ENCODE data around the gene KRT85. TPM values are rescaled to one million over a fixed set of nuclear protein-coding genes. Genes with fewer than 3 reads are reported as not detected.

Gene KRT85
- total and polyA plus RNA-seq, 7 donors, result not detected

- WGBS, 3 donors, result 27 to 30% (median 27%) methylated on average over 14 to 15 of the region's 15 CpGs
- intact Hi-C loops (cut with DNase I), result no loop called here
- Histone ChIP-seq H3K4me3 (no peak overlapping the region), H3K9me3 (no peaks in the 10 kb centered on the region), H3K27me3 (ENCODE audit: insufficient read depth in 3 of 3, low read length in 2 of 3) (peaks cover 0 to 5% (median 2%) of the 10 kb centered on the region in 3 donors), H3K27ac (no peak overlapping the region), H3K4me1 (no peaks in the 10 kb centered on the region), H3K36me3 (ENCODE audit: insufficient read depth in 1 of 2, low read depth in 1 of 2) (no peaks in the 10 kb centered on the region)
- ATAC-seq (peak in 1 of 4 donors; percentile 44), DNase-seq (no peak)
- peak; percentile 17 for TF ChIP-seq CTCF (IDR thresholded peaks at IDR 0.05)
These were observed 13.0 kb upstream of the KRT85 start for GRCh38 chr12:52380271-52380694.

GRCh38 chr12:52379536-52379935 is 12.3 kb upstream of the KRT85 start:
- ATAC-seq (no peak), DNase-seq (no peak)
- Histone ChIP-seq H3K27ac (no peak overlapping the region), H3K4me3 (no peak overlapping the region), H3K4me1 (no peaks in the 10 kb centered on the region), H3K27me3 (ENCODE audit: insufficient read depth in 3 of 3, low read length in 2 of 3) (peaks cover 0 to 5% (median 2%) of the 10 kb centered on the region in 3 donors), H3K36me3 (ENCODE audit: insufficient read depth in 1 of 2, low read depth in 1 of 2) (no peaks in the 10 kb centered on the region), H3K9me3 (no peaks in the 10 kb centered on the region)
- no peak for TF ChIP-seq CTCF (IDR thresholded peaks at IDR 0.05)
- intact Hi-C loops (cut with DNase I), result loop anchor here (10.0 kb wide), 2 partner anchors 495 to 595 kb away; no protein-coding TSS in a partner anchor
- WGBS, 3 donors, result 87 to 94% (median 92%) methylated on average over 6 of the region's 6 CpGs

- DNase-seq (no peak), ATAC-seq (no peak)
- 80 to 90% (median 88%) methylated on average over 16 to 19 of the region's 19 CpGs for WGBS, 3 donors
- no peaks in the 10 kb centered on the region for H3K36me3 ChIP-seq (ENCODE audit: insufficient read depth in 1 of 2, low read depth in 1 of 2)
- no peak overlapping the region for H3K27ac ChIP-seq
- peaks cover 0 to 5% (median 2%) of the 10 kb centered on the region in 3 donors for H3K27me3 ChIP-seq (ENCODE audit: insufficient read depth in 3 of 3, low read length in 2 of 3)
- H3K9me3 ChIP-seq, result no peaks in the 10 kb centered on the region
- no peaks in the 10 kb centered on the region for H3K4me1 ChIP-seq
- intact Hi-C loops (cut with DNase I), result loop anchor here (10.0 kb wide), 2 partner anchors 497 to 597 kb away; no protein-coding TSS in a partner anchor
- no peak overlapping the region for H3K4me3 ChIP-seq
- no peak for TF ChIP-seq CTCF (IDR thresholded peaks at IDR 0.05)
These were observed 10.8 kb upstream of the KRT85 start for GRCh38 chr12:52378091-52378490.

GRCh38 chr12:52377266-52377665 is 10.0 kb upstream of the KRT85 start:
- TF ChIP-seq CTCF (IDR thresholded peaks at IDR 0.05), result no peak
- peaks cover 0 to 5% (median 2%) of the 10 kb centered on the region in 3 donors for H3K27me3 ChIP-seq (ENCODE audit: insufficient read depth in 3 of 3, low read length in 2 of 3)
- H3K4me3 ChIP-seq, result no peak overlapping the region
- DNase-seq, result no peak
- 85 to 90% (median 87%) methylated on average over 8 of the region's 8 CpGs for WGBS, 3 donors
- no peaks in the 10 kb centered on the region for H3K36me3 ChIP-seq (ENCODE audit: insufficient read depth in 1 of 2, low read depth in 1 of 2)
- intact Hi-C loops (cut with DNase I), result loop anchor here (10.0 kb wide), 2 partner anchors 498 to 598 kb away; no protein-coding TSS in a partner anchor
- H3K4me1 ChIP-seq, result no peaks in the 10 kb centered on the region
- no peaks in the 10 kb centered on the region for H3K9me3 ChIP-seq
- no peak for ATAC-seq
- no peak overlapping the region for H3K27ac ChIP-seq

All from psoas muscle (tissue), 8 donors.